Neural cell (in vitro differentiated cells): ENCODE results near the gene IDS.

Source experiments
- EZH2 ChIP-seq: fragments of 200-600, 300-800 bp; shearing (Covaris generic), sonication (generic); IDR thresholded peaks from 2 replicates; pipeline ENCODE4 v1.6.1; 2014; ENCODE audit warnings: antibody characterized with exemption, low read length, borderline replicate concordance, mild to moderate bottlenecking; ENCODE audit not compliant: insufficient read depth, poor library complexity, severe bottlenecking
- POLR2AphosphoS5 ChIP-seq: IDR thresholded peaks from 2 replicates; pipeline ENCODE4 v1.6.1; 2012
- SMC3 ChIP-seq: fragments of 450-650 bp; conservative IDR thresholded peaks from 2 replicates; pipeline ENCODE4 v1.6.1; 2014; ENCODE audit warnings: antibody characterized with exemption, mild to moderate bottlenecking, moderate library complexity; ENCODE audit not compliant: poor library complexity
- TF ChIP-seq, protein P1 (sequence below): fragments of 450-650 bp; IDR thresholded peaks from 2 replicates; pipeline ENCODE4 v1.5.1; 2014; ENCODE audit warnings: antibody characterized with exemption, mild to moderate bottlenecking, moderate library complexity; ENCODE audit not compliant: poor library complexity, severe bottlenecking

- TF ChIP-seq, protein P1, sequence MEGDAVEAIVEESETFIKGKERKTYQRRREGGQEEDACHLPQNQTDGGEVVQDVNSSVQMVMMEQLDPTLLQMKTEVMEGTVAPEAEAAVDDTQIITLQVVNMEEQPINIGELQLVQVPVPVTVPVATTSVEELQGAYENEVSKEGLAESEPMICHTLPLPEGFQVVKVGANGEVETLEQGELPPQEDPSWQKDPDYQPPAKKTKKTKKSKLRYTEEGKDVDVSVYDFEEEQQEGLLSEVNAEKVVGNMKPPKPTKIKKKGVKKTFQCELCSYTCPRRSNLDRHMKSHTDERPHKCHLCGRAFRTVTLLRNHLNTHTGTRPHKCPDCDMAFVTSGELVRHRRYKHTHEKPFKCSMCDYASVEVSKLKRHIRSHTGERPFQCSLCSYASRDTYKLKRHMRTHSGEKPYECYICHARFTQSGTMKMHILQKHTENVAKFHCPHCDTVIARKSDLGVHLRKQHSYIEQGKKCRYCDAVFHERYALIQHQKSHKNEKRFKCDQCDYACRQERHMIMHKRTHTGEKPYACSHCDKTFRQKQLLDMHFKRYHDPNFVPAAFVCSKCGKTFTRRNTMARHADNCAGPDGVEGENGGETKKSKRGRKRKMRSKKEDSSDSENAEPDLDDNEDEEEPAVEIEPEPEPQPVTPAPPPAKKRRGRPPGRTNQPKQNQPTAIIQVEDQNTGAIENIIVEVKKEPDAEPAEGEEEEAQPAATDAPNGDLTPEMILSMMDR, result no peak
- TF ChIP-seq EZH2, result no peak
- TF ChIP-seq SMC3, result no peak
- no peak for TF ChIP-seq POLR2AphosphoS5
Observed at GRCh38 chrX:149506349-149506748, 1.2 kb upstream of the IDS start.
